Measurements from ENCODE around the gene MAP3K7CL.

Gene MAP3K7CL

DNA sequence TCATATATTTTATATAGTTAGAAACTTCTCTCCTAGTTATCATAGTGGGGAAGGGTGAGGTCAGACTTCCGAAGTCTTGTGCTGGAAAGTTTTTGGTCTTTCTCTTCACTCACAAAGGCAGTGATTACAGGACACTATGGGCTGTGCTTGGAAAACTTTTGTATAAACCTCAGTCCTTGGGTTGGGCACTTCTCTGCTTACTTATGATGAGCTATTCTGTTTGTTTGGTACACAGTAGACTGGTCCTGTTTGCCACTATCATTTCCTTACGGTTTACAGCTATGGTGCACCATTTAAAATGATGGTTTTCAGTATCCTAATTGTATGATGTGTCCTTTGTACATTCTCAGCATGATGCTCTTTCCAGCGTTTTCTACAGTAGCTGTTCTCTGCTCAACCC, 75.5 kb downstream of the MAP3K7CL start:
- DNase-seq (ENCODE audit: extremely low spot score) = no peak
- ChIA-PET POLR2A (no interaction called here), CTCF (interaction anchor here (0.7 to 3.7 kb wide), 9 partner anchors 9 to 133 kb away, joined by 3 to 11 read pairs (median 4); no protein-coding TSS in a partner anchor)
- no peak for TF ChIP-seq CTCF (IDR thresholded peaks at IDR 0.05; ENCODE audit: control extremely low read depth, extremely low read depth, low read depth, missing control alignments)

DNA sequence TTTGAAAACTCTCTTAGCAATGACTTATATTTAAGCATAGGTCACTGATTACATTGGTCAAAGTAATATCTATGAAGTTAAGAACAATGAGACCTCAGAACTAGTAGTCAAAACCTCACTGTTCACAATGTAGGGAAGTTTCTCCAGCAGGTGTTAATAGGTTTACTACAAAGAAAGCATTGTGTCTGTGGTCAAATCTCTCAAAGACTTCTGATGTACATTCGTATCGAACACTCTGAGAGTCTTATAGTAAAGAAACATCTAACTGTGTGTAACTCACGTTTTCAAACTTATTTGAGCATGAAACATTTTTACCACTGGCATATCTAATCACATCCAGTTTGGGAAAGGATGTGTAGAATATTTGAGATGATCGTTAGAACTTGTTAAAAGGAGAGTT, 76.0 kb downstream of the MAP3K7CL start:
- DNase-seq (ENCODE audit: extremely low spot score) = no peak
- POLR2A ChIA-PET = no interaction called here
- CTCF ChIA-PET = interaction anchor here (1.3 to 3.7 kb wide), 8 partner anchors 9 to 132 kb away, joined by 3 to 11 read pairs (median 4); no protein-coding TSS in a partner anchor
- TF ChIP-seq CTCF (IDR thresholded peaks at IDR 0.05; ENCODE audit: control extremely low read depth, extremely low read depth, low read depth, missing control alignments) = no peak

DNA sequence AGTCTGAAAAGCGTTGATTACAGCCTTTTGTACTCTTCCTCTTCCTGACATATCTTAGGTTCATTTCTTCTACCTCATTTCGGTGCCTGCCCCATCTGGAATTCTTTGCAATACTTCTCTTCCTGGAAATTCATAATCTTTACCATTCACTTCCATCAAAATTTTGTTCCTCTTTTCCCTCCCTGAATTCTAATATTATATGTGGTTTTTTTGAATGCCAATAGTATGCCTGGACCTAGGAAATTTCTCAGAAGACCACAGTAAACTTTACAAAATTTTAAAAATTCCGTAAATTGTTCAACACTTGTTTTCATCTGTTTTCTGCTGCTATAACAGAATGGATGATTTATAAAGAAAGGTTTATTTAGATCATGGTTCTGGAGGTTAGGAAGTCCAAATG, 76.8 kb downstream of the MAP3K7CL start:
- TF ChIP-seq CTCF (IDR thresholded peaks at IDR 0.05; ENCODE audit: control extremely low read depth, extremely low read depth, low read depth, missing control alignments) = no peak
- DNase-seq (ENCODE audit: extremely low spot score) = no peak
- CTCF ChIA-PET = no interaction called here
- POLR2A ChIA-PET = no interaction called here

GRCh38 chr21:29208044-29208681, 77.7 kb downstream of the MAP3K7CL start:
- ChIA-PET POLR2A (no interaction called here), CTCF (interaction anchor here (1.1 to 2.2 kb wide), 4 partner anchors 21 to 164 kb away, joined by 3 to 6 read pairs (median 4); no protein-coding TSS in a partner anchor)
- no peak for TF ChIP-seq CTCF (IDR thresholded peaks at IDR 0.05; ENCODE audit: control extremely low read depth, extremely low read depth, low read depth, missing control alignments)
- DNase-seq (ENCODE audit: extremely low spot score) = no peak

DNA sequence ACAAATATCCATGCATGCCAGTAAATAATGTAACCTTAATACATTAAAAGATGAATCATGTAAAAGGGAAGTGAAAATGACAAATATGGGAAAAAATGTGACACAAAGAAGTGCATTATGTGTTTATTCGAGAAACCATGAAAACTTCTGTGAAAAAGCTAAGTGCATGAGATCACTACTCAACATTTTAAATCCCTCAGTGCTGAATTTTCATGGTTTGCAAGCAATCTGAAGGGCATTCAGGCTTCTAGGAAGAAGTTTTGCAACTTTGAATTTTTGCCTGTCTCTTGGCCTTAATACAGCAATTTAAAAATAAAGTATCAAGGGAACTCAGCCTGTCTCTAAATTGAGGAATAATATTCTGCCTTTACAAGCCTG, 78.2 kb downstream of the MAP3K7CL start:
- ChIA-PET POLR2A (no interaction called here), CTCF (interaction anchor here (1.1 to 2.2 kb wide), 5 partner anchors 16 to 163 kb away, joined by 3 to 7 read pairs (median 4); no protein-coding TSS in a partner anchor)
- TF ChIP-seq CTCF (IDR thresholded peaks at IDR 0.05; ENCODE audit: control extremely low read depth, extremely low read depth, low read depth, missing control alignments) = no peak
- DNase-seq (ENCODE audit: extremely low spot score) = no peak

GRCh38 chr21:29209696-29210095, 79.3 kb downstream of the MAP3K7CL start:
- no peak for DNase-seq (ENCODE audit: extremely low spot score)
- no peak for TF ChIP-seq CTCF (IDR thresholded peaks at IDR 0.05; ENCODE audit: control extremely low read depth, extremely low read depth, low read depth, missing control alignments)
- ChIA-PET CTCF (interaction anchor here (0.9 to 2.2 kb wide), 4 partner anchors 10 to 24 kb away, joined by 3 to 7 read pairs (median 5); no protein-coding TSS in a partner anchor), POLR2A (no interaction called here)

Measured in GM10248 (cell line).